Chondrocyte (in vitro differentiated cells): Measurements from ENCODE around the gene RPLP2. TPM values are rescaled to one million over a fixed set of nuclear protein-coding genes. Genes with fewer than 3 reads are reported as not detected.

Experiments
- DNase-seq: peaks from one replicate; pipeline ENCODE4 v3.0.0; 2021; ENCODE audit warnings: mixed read lengths, low spot score
- H3K27ac Mint-ChIP-seq: one replicate; pipeline ENCODE4 v1.8.0; 2021; ENCODE audit warnings: mild to moderate bottlenecking, moderate library complexity, mixed read lengths; ENCODE audit not compliant: unreplicated experiment
- H3K27me3 Mint-ChIP-seq: 2 replicates; pipeline ENCODE4 v1.8.0; 2021; ENCODE audit warnings: low read depth, mixed read lengths
- H3K36me3 Mint-ChIP-seq: 2 replicates; pipeline ENCODE4 v1.8.0; 2021; ENCODE audit warnings: low read depth, mixed read lengths
- H3K4me1 Mint-ChIP-seq: 2 replicates; pipeline ENCODE4 v1.8.0; 2021; ENCODE audit warnings: low read depth, mild to moderate bottlenecking, mixed read lengths
- H3K4me3 Mint-ChIP-seq: one replicate; pipeline ENCODE4 v1.8.0; 2021; ENCODE audit warnings: mild to moderate bottlenecking, moderate library complexity, mixed read lengths; ENCODE audit not compliant: unreplicated experiment
- H3K9me3 Mint-ChIP-seq: 2 replicates; pipeline ENCODE4 v1.8.0; 2021; ENCODE audit warnings: low read depth, mixed read lengths
- CTCF ChIP-seq: fragments of 200-600 bp; sonication (generic); IDR thresholded peaks from 2 replicates; pipeline ENCODE4 v1.5.0; 2021; ENCODE audit warnings: antibody characterized with exemption, mild to moderate bottlenecking, moderate library complexity
- total RNA-seq: library from RNA; stranded (reverse); gene quantifications from 3 replicates; pipeline ENCODE4 v1.2.1, GENCODE V29; 2021

The RPLP2 gene
- total RNA-seq, 1 donor from 2014 or later = 1,171 TPM

DNA sequence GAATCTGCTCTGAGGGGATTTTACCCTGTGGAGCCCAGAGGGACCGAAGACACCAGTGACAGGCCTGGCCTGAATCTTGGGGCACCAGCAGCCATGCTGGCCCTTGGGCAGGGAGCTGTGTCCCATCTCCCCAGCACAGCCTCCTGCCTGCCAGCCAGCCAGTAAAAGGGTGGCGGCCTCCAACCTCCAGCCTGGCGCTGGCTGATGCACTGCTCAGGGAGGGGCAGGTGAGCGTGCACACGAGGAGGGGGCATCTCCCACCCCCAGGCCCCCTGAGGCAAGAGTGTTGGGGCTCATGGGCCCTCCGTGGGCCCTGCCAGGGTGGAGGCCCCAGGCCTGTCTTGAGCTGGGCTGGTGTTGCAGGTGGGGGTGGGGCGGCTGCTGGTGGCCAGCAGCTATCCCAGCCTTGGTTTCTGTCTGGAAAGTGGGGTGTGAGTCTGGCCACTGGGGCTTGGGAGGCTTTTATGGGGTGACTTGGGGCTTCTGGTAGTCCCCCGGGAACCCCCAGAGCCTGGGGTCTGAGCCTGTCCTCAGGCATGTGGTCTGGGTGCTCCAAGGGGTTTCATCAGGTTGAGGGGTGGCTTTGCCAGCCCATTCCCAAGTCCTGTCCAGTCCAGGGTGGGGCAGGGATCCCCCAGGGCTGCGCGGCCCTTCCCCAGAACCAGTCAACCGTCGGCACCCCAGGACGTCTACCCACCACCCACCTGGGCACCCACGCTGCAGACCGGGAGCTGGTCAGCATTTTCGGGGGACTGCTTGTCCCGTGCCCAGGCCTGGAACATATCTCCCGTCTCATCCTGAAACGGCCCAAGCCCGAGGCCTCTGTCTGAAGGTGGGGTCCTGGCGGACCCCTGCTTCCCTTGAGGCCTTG lies 50.7 kb downstream of the RPLP2 start:
- H3K27ac Mint-ChIP-seq = no peak overlapping the region
- H3K4me3 Mint-ChIP-seq = no peak overlapping the region
- no peak for DNase-seq
- no peak for TF ChIP-seq CTCF
- H3K4me1 Mint-ChIP-seq = peaks cover 5% of the 10 kb centered on the region
- H3K27me3 Mint-ChIP-seq = no peaks in the 10 kb centered on the region
- H3K9me3 Mint-ChIP-seq = no peaks in the 10 kb centered on the region
- no peaks in the 10 kb centered on the region for H3K36me3 Mint-ChIP-seq

DNA sequence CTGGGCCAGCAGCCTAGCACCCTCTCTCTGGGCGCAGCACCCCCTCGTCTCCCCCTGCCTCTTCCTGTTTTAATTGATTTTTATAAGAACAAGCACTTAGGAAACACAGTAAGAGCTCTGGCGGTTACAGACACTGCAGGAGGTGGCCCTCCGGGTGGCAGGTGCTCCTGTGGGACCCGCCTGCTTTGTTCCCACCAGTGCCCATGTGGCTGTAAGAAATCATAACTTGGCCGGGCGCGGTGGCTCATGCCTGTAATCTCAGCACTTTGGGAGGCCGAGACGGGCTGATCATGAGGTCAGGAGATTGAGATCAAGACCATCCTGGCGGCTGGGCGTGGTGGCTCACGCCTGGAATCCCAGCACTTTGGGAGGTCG lies 51.3 kb downstream of the RPLP2 start:
- DNase-seq = no peak
- Mint-ChIP-seq H3K4me3 (no peak overlapping the region), H3K36me3 (no peaks in the 10 kb centered on the region)

DNA sequence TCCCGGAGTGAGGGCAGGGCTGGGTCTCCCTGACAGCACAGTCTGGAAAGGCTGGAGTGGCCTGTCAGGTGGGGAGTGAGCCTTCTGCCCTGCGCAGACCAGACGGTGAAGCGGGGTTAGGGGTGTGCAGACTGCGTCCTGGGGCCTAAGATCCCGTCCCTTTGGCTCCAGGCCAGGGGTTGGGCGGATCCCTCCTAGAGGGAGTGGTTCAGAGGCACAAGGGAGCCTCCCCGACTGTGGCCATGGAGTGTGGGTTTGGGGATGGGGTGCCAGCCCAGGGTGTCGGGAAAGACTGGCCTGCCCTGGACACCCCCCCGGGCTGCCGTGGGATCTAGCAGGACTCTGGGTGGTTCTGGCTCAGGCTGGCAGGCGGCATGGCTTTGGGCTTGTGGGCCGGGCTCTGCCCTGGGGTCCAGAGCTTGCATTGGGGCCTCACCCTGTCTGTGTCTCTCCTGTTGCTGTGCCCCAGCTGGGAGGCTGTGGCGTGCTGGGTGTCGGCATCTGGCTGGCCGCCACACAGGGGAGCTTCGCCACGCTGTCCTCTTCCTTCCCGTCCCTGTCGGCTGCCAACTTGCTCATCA lies 52.4 kb downstream of the RPLP2 start:
- no peaks in the 10 kb centered on the region for H3K9me3 Mint-ChIP-seq
- H3K27ac Mint-ChIP-seq = no peak overlapping the region
- no peaks in the 10 kb centered on the region for H3K36me3 Mint-ChIP-seq
- H3K4me1 Mint-ChIP-seq = peaks cover 5% of the 10 kb centered on the region
- DNase-seq = no peak
- no peak overlapping the region for H3K4me3 Mint-ChIP-seq
- TF ChIP-seq CTCF = no peak
- H3K27me3 Mint-ChIP-seq = no peaks in the 10 kb centered on the region

More for the DNA sequence above, 51.3 kb downstream of the RPLP2 start:
- TF ChIP-seq CTCF = no peak
- Mint-ChIP-seq H3K27ac (no peak overlapping the region), H3K27me3 (no peaks in the 10 kb centered on the region), H3K9me3 (no peaks in the 10 kb centered on the region), H3K4me1 (peaks cover 5% of the 10 kb centered on the region)

Other genes starting within 250 kb of the RPLP2 start
- 3.8 to 6.1 TPM (median 5.5 TPM) in 3 replicates for gene LMNTD2, start 249.2 kb upstream of the RPLP2 start, total RNA-seq
- 20.0 to 31.3 TPM (median 28.7 TPM) in 3 replicates for gene RASSF7, start 249.0 kb upstream of the RPLP2 start, total RNA-seq
- gene PHRF1, start 233.5 kb upstream of the RPLP2 start, total RNA-seq = 24.6 to 34.1 TPM (median 25.9 TPM) in 3 replicates
- gene IRF7, start 194.0 kb upstream of the RPLP2 start, total RNA-seq = 6.5 to 11.4 TPM (median 7.7 TPM) in 3 replicates
- gene CDHR5, start 185.0 kb upstream of the RPLP2 start, total RNA-seq = not detected in 3 replicates
- 0.72 TPM in 1 of 3 replicates, not detected in the others for gene SCT, start 182.8 kb upstream of the RPLP2 start, total RNA-seq
- 0.55 to 1.7 TPM (median 1.00 TPM) in 3 replicates for gene DRD4, start 172.7 kb upstream of the RPLP2 start, total RNA-seq
- gene DEAF1, start 114.7 kb upstream of the RPLP2 start, total RNA-seq = 67.6 to 70.4 TPM (median 67.9 TPM) in 3 replicates
- gene TMEM80, start 114.2 kb upstream of the RPLP2 start, total RNA-seq = 16.9 to 31.3 TPM (median 20.3 TPM) in 3 replicates
- gene EPS8L2, start 103.7 kb upstream of the RPLP2 start, total RNA-seq = 17.2 to 51.6 TPM (median 45.7 TPM) in 3 replicates
- gene TALDO1, start 62.5 kb upstream of the RPLP2 start, total RNA-seq = 128 to 227 TPM (median 151 TPM) in 3 replicates
- gene GATD1, start 32.5 kb upstream of the RPLP2 start, total RNA-seq = 47.2 to 55.0 TPM (median 52.3 TPM) in 3 replicates
- 0.20 to 0.67 TPM (median 0.41 TPM) in 3 replicates for gene CEND1, start 19.9 kb upstream of the RPLP2 start, total RNA-seq
- gene SLC25A22, start 11.7 kb upstream of the RPLP2 start, total RNA-seq = 15.6 to 24.4 TPM (median 16.0 TPM) in 3 replicates
- gene PIDD1, start 4.7 kb upstream of the RPLP2 start, total RNA-seq = 12.5 to 14.9 TPM (median 12.8 TPM) in 3 replicates
- 56.0 to 59.1 TPM (median 56.0 TPM) in 3 replicates for gene PNPLA2, start 8.9 kb downstream of the RPLP2 start, total RNA-seq
- 0.57 to 5.0 TPM (median 1.4 TPM) in 3 replicates for gene CRACR2B, start 18.0 kb downstream of the RPLP2 start, total RNA-seq
- gene CD151, start 23.0 kb downstream of the RPLP2 start, total RNA-seq = 460 to 558 TPM (median 549 TPM) in 3 replicates
- gene POLR2L, start 32.6 kb downstream of the RPLP2 start, total RNA-seq = 139 to 173 TPM (median 142 TPM) in 3 replicates
- 62.3 to 115 TPM (median 69.2 TPM) in 3 replicates for gene TSPAN4, start 32.9 kb downstream of the RPLP2 start, total RNA-seq
- 87.6 to 115 TPM (median 90.3 TPM) in 3 replicates for gene CHID1, start 100.8 kb downstream of the RPLP2 start, total RNA-seq
- 62.0 to 72.0 TPM (median 69.7 TPM) in 3 replicates for gene AP2A2, start 115.9 kb downstream of the RPLP2 start, total RNA-seq
- gene MUC6, start 226.8 kb downstream of the RPLP2 start, total RNA-seq = not detected in 3 replicates